Middle frontal gyrus (tissue), 1 donor: ENCODE measurements around the gene FNDC11.
"Not testable (repeated sequence)": the region's sequence is repeated elsewhere in the genome, so short reads cannot be mapped to it uniquely, and the experiment has no call there.

Experiments
- DNase-seq: peaks from one replicate; pipeline ENCODE4 v3.0.0-alpha.2; 2015; ENCODE audit warnings: low spot score; ENCODE audit errors: extremely low spot score

FNDC11 gene

GRCh38 chr20:63597651-63598478 is 43.9 kb downstream of the FNDC11 start:
- no peak for DNase-seq

- DNase-seq, result no peak
Observed at GRCh38 chr20:63598479-63599395, 44.8 kb downstream of the FNDC11 start.

DNA sequence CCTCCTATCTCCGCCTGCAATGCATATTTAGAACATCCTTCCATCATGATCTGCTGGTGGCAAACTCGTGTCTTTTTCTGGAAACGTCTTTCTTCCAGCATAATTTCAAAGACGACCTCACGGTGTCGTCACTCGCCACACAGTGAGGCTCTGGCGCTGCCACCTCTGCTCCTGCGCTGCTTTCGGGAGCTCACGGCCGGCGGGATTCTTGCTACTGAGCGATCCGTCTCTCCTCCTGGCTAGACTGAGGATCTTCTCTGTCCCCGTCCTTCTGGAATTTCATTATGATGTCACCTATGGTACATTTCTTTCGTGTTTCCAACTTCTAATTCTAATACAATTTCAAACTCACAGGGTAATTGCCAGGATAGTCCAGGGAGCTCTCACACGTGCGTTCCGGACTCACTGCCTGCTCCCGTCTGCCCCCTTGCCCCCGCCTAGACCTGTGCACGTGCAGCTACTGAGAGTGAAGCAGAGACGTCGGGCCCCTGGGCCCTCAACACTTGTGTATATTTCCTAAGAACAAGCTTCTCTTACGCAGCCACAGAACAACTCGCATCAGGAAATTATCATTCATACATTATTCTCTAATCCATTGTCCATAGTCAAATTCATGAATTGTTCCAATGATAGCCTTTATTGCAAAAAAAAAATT is 45.6 kb downstream of the FNDC11 start:
- DNase-seq, result no peak

GRCh38 chr20:63601679-63602078 is 47.7 kb downstream of the FNDC11 start:
- not testable (repeated sequence) for DNase-seq

GRCh38 chr20:63602321-63602720 is 48.4 kb downstream of the FNDC11 start:
- DNase-seq, result no peak
